ACHN (cell line): ENCODE data around the gene HSF5.

Source experiments
- DNase-seq: peaks from one replicate; pipeline ENCODE4 v3.0.0-alpha.2; 2015
- in situ Hi-C: cut with HindIII; loops from 2 replicates; pipeline ENCODE4 v1.10.0; 2017; ENCODE audit warnings: low sequenced_read_pairs, low pct_ligation_motif_present, low pct_unique_long_range_greater_than_20kb

HSF5 gene

GRCh38 chr17:58487589-58488427 lies at the start of gene HSF5:
Gene HSF5, minus strand, starts transcription at chr17:58488408. Its CDS starts 134 bp downstream, at chr17:58488274.
- no peak for DNase-seq
- in situ Hi-C loops, result no loop called here

GRCh38 chr17:58537266-58537665 lies 49.1 kb upstream of the HSF5 start:
- in situ Hi-C loops, result no loop called here
- no peak for DNase-seq

- in situ Hi-C loops, result no loop called here
- no peak for DNase-seq
Measured at GRCh38 chr17:58536542-58536941, 48.3 kb upstream of the HSF5 start.

- in situ Hi-C loops, result no loop called here
- DNase-seq, result peak; percentile 39
Measured at GRCh38 chr17:58535431-58535830, 47.2 kb upstream of the HSF5 start.

GRCh38 chr17:58534901-58535421 lies 46.8 kb upstream of the HSF5 start:
- in situ Hi-C loops, result no loop called here
- peak; percentile 38 for DNase-seq

GRCh38 chr17:58534331-58534730 lies 46.1 kb upstream of the HSF5 start:
- DNase-seq, result no peak
- in situ Hi-C loops, result no loop called here

- in situ Hi-C loops, result no loop called here
- DNase-seq, result no peak
Measured at GRCh38 chr17:58533616-58534188, 45.5 kb upstream of the HSF5 start.

- in situ Hi-C loops, result no loop called here
- DNase-seq, result no peak
Measured at GRCh38 chr17:58532555-58532951, 44.3 kb upstream of the HSF5 start.

GRCh38 chr17:58531661-58532554 lies 43.7 kb upstream of the HSF5 start:
- DNase-seq, result peak; percentile 60
- in situ Hi-C loops, result no loop called here

GRCh38 chr17:58531122-58531521 lies 42.9 kb upstream of the HSF5 start:
- no peak for DNase-seq
- in situ Hi-C loops, result no loop called here

- in situ Hi-C loops, result no loop called here
- DNase-seq, result no peak
Measured at GRCh38 chr17:58530655-58531054, 42.4 kb upstream of the HSF5 start.

GRCh38 chr17:58529275-58529674 lies 41.1 kb upstream of the HSF5 start:
- in situ Hi-C loops, result no loop called here

GRCh38 chr17:58528443-58528842 lies 40.2 kb upstream of the HSF5 start:
- in situ Hi-C loops, result no loop called here
- DNase-seq, result no peak

More at GRCh38 chr17:58529275-58529674, 41.1 kb upstream of the HSF5 start:
- DNase-seq, result no peak

GRCh38 chr17:58527949-58528348 lies 39.7 kb upstream of the HSF5 start:
- in situ Hi-C loops, result no loop called here
- DNase-seq, result no peak

GRCh38 chr17:58527306-58527705 lies 39.1 kb upstream of the HSF5 start:
- in situ Hi-C loops, result no loop called here
- no peak for DNase-seq

GRCh38 chr17:58525239-58525638 lies 37.0 kb upstream of the HSF5 start:
- DNase-seq, result peak; percentile 25
- in situ Hi-C loops, result no loop called here

- in situ Hi-C loops, result no loop called here
Measured at GRCh38 chr17:58521680-58522079, 33.5 kb upstream of the HSF5 start.

GRCh38 chr17:58520843-58521430 lies 32.7 kb upstream of the HSF5 start:
- peak; percentile 35 for DNase-seq
- in situ Hi-C loops, result no loop called here

More at GRCh38 chr17:58521680-58522079, 33.5 kb upstream of the HSF5 start:
- DNase-seq, result no peak
